Upper lobe of left lung (tissue), 6 donors: Measurements from ENCODE around the gene ELP4. TPM values are rescaled to one million over a fixed set of nuclear protein-coding genes. Genes with fewer than 3 reads are reported as not detected.
"Not testable (repeated sequence)": the region's sequence is repeated elsewhere in the genome, so short reads cannot be mapped to it uniquely, and the experiment has no call there.

Source experiments
- ATAC-seq, 2 donors: fragments of 200-7000 bp; cut with Tn5 transposase; one replicate each; pipeline ENCODE4 v1.9.1; 2022; ENCODE audit warnings: mild to moderate bottlenecking in 2 of 2, moderate library complexity in 2 of 2; ENCODE audit not compliant: low FRiP score in 2 of 2
- DNase-seq, 2 donors: peaks; one replicate each; pipeline ENCODE4 v3.0.0-alpha.2; 2019 to 2020
- H3K27ac ChIP-seq, 4 donors: fragments of 200-600 bp; sonication (generic); one replicate each; pipeline ENCODE4 v1.5.1; 2016 to 2019
- H3K27me3 ChIP-seq, 4 donors: fragments of 200-600 bp; sonication (generic); one replicate each; pipeline ENCODE4 v1.5.1; 2017 to 2019
- H3K36me3 ChIP-seq, 4 donors: fragments of 200-600 bp; sonication (generic); one replicate each; pipeline ENCODE4 v1.5.1; 2016 to 2019
- H3K4me1 ChIP-seq, 4 donors: fragments of 200-600 bp; sonication (generic); one replicate each; pipeline ENCODE4 v1.5.1; 2018 to 2019
- H3K4me3 ChIP-seq, 4 donors: fragments of 200-600 bp; sonication (generic); one replicate each; pipeline ENCODE4 v1.5.1; 2017 to 2019; ENCODE audit warnings: mild to moderate bottlenecking in 2 of 4, moderate library complexity in 1 of 4
- H3K9me3 ChIP-seq, 4 donors: fragments of 200-600 bp; sonication (generic); one replicate each; pipeline ENCODE4 v1.5.1; 2018 to 2019
- EP300 ChIP-seq, 4 donors: sonication (generic); formaldehyde crosslinking; IDR thresholded peaks; one replicate each; pipeline ENCODE4 v1.5.1; 2017; ENCODE audit warnings: antibody characterized with exemption in 4 of 4, control low read depth in 2 of 4
- POLR2A ChIP-seq, 4 donors: fragments of 450-650 bp; IDR thresholded peaks; one replicate each; pipeline ENCODE4 v1.5.1; 2016 to 2017; ENCODE audit warnings: antibody characterized with exemption in 4 of 4, mild to moderate bottlenecking in 2 of 4
- POLR2AphosphoS5 ChIP-seq, 2 donors: sonication (generic); formaldehyde crosslinking; IDR thresholded peaks; one replicate each; pipeline ENCODE4 v1.5.1; 2017; ENCODE audit warnings: antibody characterized with exemption in 2 of 2
- WGBS, 2 donors: methylation state at CpG; one replicate each; pipeline ENCODE4 v1.1.5; 2017 to 2018; 5-methylcytosine and 5-hydroxymethylcytosine counted together
- total RNA-seq, 6 donors: library from RNA; depleted of rRNA in 4 of 6; stranded (reverse); fragments of >200 nt in 4 of 6; gene quantifications; one replicate each; pipeline versions ENCODE4 v1.1.0 to v1.2.1, GENCODE V29; 2016 to 2021
- TF ChIP-seq, protein P1 (sequence below), 6 experiments: fragments of 450-650 bp in 4 of 6; fragments of 200-600 bp in 2 of 6; sonication (generic) in 2 of 6; IDR thresholded peaks; one replicate each; pipeline ENCODE4 v1.5.1; 2016 to 2019; ENCODE audit warnings: antibody characterized with exemption in 6 of 6
- donor health status: DM: no; HTN: no; CAD: no; lungs with moderate emphysema.
- donor health status: DM: no; HTN: yes; CAD: no; lungs with severe emphysema.

ELP4 gene
- total RNA-seq, 6 donors from 2014 or later, result 6.3 to 34.7 (median 18.6) TPM

DNA sequence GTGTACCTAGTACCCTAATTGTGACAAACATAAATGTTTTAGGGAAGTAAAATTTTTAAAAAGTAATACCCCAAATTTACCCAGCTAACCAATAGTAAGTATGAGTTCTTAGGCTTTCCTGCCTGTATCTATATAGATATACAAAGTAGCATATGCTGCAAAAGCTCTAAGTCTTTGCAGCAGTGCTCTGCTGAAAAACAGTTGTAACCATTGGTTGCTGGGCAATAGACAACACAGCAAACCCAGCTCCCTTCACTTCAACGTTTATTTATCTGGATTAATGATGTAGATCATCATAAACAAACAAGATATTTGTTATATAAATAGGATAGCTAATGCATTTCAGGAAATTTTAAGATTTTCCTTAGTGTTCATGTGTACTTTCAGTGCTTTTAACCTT, 218.9 kb downstream of the ELP4 start:
- H3K27me3 ChIP-seq, result no peaks in the 10 kb centered on the region
- no peaks in the 10 kb centered on the region for H3K4me1 ChIP-seq
- H3K27ac ChIP-seq, result no peak overlapping the region
- DNase-seq (no peak), ATAC-seq (no peak)
- H3K4me3 ChIP-seq, result no peak overlapping the region
- WGBS, 2 donors, result 23 to 52% methylated on average over 1 of the region's 1 CpG
- H3K9me3 ChIP-seq, result peaks cover 0 to 3% (median 0%) of the 10 kb centered on the region in 4 donors
- H3K36me3 ChIP-seq, result peaks cover 0 to 3% (median 0%) of the 10 kb centered on the region in 4 donors
- TF ChIP-seq POLR2A (IDR thresholded peaks at IDR 0.05), result no peak
- TF ChIP-seq, protein P1, sequence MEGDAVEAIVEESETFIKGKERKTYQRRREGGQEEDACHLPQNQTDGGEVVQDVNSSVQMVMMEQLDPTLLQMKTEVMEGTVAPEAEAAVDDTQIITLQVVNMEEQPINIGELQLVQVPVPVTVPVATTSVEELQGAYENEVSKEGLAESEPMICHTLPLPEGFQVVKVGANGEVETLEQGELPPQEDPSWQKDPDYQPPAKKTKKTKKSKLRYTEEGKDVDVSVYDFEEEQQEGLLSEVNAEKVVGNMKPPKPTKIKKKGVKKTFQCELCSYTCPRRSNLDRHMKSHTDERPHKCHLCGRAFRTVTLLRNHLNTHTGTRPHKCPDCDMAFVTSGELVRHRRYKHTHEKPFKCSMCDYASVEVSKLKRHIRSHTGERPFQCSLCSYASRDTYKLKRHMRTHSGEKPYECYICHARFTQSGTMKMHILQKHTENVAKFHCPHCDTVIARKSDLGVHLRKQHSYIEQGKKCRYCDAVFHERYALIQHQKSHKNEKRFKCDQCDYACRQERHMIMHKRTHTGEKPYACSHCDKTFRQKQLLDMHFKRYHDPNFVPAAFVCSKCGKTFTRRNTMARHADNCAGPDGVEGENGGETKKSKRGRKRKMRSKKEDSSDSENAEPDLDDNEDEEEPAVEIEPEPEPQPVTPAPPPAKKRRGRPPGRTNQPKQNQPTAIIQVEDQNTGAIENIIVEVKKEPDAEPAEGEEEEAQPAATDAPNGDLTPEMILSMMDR (IDR thresholded peaks at IDR 0.05), result no peak
- no peak for TF ChIP-seq POLR2AphosphoS5 (IDR thresholded peaks at IDR 0.05)
- no peak for TF ChIP-seq EP300 (IDR thresholded peaks at IDR 0.05)

DNA sequence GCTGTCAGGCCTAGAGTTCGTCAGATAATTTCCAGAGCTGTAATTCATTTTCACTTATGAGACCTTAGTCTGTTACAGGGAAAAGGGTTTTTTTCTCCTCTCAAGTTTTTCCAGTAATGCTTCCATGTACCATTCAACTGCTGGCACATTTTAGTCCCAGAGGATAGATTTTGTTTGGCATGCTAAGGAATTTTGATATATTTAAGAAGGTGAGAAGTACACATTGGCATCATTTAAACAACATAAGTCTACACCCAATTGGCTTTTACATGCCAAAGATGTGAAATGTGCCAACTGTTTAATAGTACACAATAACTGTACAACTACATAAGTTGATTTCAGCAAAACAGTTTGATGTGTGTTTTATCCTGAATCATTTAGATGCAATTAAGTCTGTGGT, 230.6 kb downstream of the ELP4 start:
- Histone ChIP-seq H3K36me3 (no peaks in the 10 kb centered on the region), H3K9me3 (peaks cover 0 to 10% (median 0%) of the 10 kb centered on the region in 4 donors)
- TF ChIP-seq, protein P1 (IDR thresholded peaks at IDR 0.05), result no peak
- TF ChIP-seq EP300 (IDR thresholded peaks at IDR 0.05), result no peak
- no peak for TF ChIP-seq POLR2A (IDR thresholded peaks at IDR 0.05)
- no peak for TF ChIP-seq POLR2AphosphoS5 (IDR thresholded peaks at IDR 0.05)

DNA sequence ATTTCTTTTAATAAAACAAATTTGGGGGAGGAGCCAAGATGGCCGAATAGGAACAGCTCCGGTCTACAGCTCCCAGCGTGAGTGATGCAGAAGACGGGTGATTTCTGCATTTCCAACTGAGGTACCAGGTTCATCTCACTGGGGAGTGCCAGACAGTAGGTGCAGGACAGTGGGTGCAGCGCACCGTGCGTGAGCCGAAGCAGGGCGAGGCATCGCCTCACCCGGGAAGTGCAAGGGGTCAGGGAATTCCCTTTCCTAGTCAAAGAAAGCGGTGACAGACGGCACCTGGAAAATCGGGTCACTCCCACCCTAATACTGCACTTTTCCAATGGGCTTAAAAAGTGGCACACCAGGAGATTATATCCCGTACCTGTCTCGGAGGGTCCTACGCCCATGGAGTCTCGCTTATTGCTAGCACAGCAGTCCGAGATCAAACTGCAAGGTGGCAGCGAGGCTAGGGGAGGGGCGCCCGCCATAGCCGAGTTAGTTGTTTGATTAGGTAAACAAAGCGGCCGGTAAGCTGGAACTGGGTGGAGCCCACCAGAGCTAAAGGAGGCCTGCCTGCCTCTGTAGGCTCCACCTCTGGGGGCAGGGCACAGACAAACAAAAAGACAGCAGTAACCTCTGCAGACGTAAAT, 231.3 kb downstream of the ELP4 start:
- not testable (repeated sequence) for H3K4me3 ChIP-seq, H3K27ac ChIP-seq, H3K36me3 ChIP-seq, H3K4me1 ChIP-seq, H3K9me3 ChIP-seq, H3K27me3 ChIP-seq, ATAC-seq
- peak in 1 of 2 donors; percentile 54 for DNase-seq
- WGBS, 2 donors, result 94 to 97% methylated on average over 26 of the region's 26 CpGs

More for the DNA sequence above, 230.6 kb downstream of the ELP4 start:
- 85 to 86% methylated on average over 1 of the region's 1 CpG for WGBS, 2 donors
- no peak overlapping the region for H3K4me3 ChIP-seq
- ATAC-seq, result no peak
- no peaks in the 10 kb centered on the region for H3K27me3 ChIP-seq
- no peak overlapping the region for H3K27ac ChIP-seq
- no peaks in the 10 kb centered on the region for H3K4me1 ChIP-seq
- DNase-seq, result no peak

DNA sequence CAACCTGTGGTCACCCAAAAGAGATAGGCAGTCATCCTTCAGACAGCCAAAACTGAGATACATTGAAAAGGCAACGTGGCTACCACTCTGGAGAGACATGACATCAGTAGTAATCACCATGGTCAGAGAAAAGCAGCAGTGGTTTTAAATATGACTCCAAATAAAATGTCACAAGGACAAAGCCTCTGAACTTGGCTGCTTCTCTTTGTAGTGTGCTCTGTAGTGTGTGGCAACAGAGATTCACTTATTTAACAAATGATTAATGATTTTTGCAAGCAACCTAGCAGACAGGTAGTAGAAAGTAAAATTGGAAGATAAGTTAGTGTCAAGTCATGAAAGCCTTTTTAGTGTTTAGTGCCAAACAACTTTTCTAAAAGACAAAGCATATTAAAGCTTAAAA, 238.0 kb downstream of the ELP4 start:
- no peaks in the 10 kb centered on the region for H3K27me3 ChIP-seq
- TF ChIP-seq, protein P1 (IDR thresholded peaks at IDR 0.05), result no peak
- no peak for TF ChIP-seq POLR2A (IDR thresholded peaks at IDR 0.05)
- ATAC-seq (no peak), DNase-seq (no peak)
- no peak overlapping the region for H3K4me3 ChIP-seq
- H3K9me3 ChIP-seq, result no peaks in the 10 kb centered on the region
- WGBS, 2 donors, result 55 to 58% methylated on average over 1 of the region's 1 CpG
- no peaks in the 10 kb centered on the region for H3K4me1 ChIP-seq
- no peaks in the 10 kb centered on the region for H3K36me3 ChIP-seq
- no peak overlapping the region for H3K27ac ChIP-seq

DNA sequence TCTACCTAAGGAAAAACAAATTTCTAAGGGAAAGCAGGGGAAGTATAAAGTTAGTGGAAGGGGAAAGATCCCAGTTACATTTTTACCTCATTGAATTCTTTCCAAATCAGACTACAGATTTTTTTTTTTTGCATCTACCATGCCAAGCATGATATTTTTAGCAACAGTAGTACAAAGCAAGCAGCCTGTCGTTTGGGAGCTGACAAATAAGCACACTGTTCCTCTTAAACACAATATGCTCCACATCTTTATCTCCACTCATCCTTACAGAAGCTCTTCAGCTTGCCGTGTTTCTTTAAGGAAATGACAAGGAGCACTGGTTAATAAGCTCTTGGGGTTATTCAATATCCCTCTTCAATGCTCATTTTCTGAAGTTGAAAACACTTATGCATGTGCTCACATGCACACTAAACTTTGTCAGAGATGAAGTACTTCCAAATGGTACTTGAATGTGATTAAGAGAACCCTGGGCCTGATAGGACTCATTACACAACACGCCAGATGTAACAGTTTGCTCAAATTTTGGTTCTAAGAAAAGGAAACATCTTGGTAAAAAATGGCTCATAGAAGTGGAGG, 247.8 kb downstream of the ELP4 start:
- Histone ChIP-seq H3K4me3 (no peak overlapping the region), H3K9me3 (no peaks in the 10 kb centered on the region), H3K36me3 (no peaks in the 10 kb centered on the region), H3K27ac (no peak overlapping the region), H3K27me3 (no peaks in the 10 kb centered on the region), H3K4me1 (no peaks in the 10 kb centered on the region)
- ATAC-seq (peak in 1 of 2 donors; percentile 8), DNase-seq (no peak)
- TF ChIP-seq EP300 (IDR thresholded peaks at IDR 0.05) (peak in 1 of 4 donors; percentile 62), POLR2A (IDR thresholded peaks at IDR 0.05) (no peak)
- 35 to 42% methylated on average over 3 of the region's 3 CpGs for WGBS, 2 donors

DNA sequence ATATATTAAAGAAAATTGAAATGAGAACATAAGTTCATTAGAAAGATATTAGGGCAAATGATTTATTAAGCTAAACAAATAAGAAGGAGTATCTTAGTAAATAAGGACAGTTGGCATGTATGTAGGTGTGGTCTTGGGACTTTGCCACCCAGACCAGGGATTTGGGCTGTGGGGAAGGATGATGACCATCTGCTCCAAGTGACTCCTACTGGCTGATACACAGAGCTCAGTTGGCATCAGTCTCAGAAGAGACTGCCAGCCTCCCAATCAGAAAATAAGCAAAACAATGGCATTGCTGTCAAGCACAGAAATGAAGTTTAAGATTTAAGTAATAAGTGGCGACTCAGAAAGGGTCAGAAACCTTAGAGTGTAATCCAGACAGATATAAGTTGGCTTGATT, 252.1 kb downstream of the ELP4 start:
- DNase-seq (no peak), ATAC-seq (no peak)
- Histone ChIP-seq H3K9me3 (no peaks in the 10 kb centered on the region), H3K4me3 (no peak overlapping the region), H3K36me3 (no peaks in the 10 kb centered on the region), H3K27me3 (no peaks in the 10 kb centered on the region), H3K4me1 (no peaks in the 10 kb centered on the region), H3K27ac (no peak overlapping the region)
- TF ChIP-seq, protein P1 (IDR thresholded peaks at IDR 0.05), result no peak
- no peak for TF ChIP-seq POLR2AphosphoS5 (IDR thresholded peaks at IDR 0.05)
- no peak for TF ChIP-seq POLR2A (IDR thresholded peaks at IDR 0.05)
- no peak for TF ChIP-seq EP300 (IDR thresholded peaks at IDR 0.05)
- 97% methylated on average over 1 of the region's 1 CpG for WGBS, 2 donors
